ENCODE data around the gene ZAR1L.
"Not testable (repeated sequence)": the region's sequence is repeated elsewhere in the genome, so short reads cannot be mapped to it uniquely, and the experiment has no call there.

ZAR1L gene, protein sequence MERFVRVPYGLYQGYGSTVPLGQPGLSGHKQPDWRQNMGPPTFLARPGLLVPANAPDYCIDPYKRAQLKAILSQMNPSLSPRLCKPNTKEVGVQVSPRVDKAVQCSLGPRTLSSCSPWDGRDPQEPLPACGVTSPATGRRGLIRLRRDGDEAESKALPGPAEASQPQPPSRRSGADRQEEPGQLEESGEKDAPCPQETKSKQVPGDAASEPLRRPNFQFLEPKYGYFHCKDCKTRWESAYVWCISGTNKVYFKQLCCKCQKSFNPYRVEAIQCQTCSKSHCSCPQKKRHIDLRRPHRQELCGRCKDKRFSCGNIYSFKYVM

DNA sequence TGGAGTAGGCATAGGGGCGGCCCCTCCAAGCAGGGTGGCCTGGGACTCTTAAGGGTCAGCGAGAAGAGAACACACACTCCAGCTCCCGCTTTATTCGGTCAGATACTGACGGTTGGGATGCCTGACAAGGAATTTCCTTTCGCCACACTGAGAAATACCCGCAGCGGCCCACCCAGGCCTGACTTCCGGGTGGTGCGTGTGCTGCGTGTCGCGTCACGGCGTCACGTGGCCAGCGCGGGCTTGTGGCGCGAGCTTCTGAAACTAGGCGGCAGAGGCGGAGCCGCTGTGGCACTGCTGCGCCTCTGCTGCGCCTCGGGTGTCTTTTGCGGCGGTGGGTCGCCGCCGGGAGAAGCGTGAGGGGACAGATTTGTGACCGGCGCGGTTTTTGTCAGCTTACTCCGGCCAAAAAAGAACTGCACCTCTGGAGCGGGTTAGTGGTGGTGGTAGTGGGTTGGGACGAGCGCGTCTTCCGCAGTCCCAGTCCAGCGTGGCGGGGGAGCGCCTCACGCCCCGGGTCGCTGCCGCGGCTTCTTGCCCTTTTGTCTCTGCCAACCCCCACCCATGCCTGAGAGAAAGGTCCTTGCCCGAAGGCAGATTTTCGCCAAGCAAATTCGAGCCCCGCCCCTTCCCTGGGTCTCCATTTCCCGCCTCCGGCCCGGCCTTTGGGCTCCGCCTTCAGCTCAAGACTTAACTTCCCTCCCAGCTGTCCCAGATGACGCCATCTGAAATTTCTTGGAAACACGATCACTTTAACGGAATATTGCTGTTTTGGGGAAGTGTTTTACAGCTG lies at the start of gene ZAR1L, which contains the start of gene BRCA2:
Gene ZAR1L (minus strand): TSS at position 126 of the 790 bp plus-strand sequence. CDS start 3,438 bp downstream, outside the sequence.
Gene BRCA2 (plus strand): TSS at position 271 of the 790 bp plus-strand sequence. CDS start 953 bp downstream, outside the sequence.
- DNase-seq: peak; percentile 6

DNA sequence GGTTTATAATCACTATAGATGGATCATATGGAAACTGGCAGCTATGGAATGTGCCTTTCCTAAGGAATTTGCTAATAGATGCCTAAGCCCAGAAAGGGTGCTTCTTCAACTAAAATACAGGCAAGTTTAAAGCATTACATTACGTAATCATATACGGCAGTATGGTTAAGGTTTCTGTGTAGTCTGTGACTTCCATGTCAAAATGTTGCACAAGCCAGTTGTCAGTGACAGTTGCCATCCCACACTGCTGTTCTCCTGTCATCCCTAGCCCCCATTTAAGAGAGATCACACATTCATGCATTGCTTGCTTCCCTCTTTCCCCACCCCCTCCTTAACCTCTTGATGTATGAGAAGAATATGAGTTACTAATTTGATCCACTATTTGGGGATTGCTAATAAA lies 47.4 kb upstream of the ZAR1L start:
- no peak for DNase-seq

DNA sequence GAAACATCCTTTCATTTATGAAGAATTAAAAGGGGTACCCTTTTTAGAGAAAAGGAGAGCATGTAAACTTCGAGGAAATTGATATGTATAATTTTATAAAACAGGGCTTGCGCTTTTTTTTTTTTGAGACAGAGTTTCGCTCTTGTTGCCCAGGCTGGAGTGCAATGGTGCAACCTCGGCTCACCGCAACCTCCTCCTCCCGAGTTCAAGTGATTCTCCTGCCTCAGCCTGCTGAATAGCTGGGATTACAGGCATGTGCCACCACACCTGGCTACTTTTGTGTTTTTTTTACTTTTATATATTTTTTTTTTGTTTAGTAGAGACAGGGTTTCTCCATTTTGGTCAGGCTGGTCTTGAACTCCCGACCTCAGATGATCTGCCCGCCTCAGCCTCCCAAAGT lies 40.8 kb upstream of the ZAR1L start:
- not testable (repeated sequence) for DNase-seq

DNA sequence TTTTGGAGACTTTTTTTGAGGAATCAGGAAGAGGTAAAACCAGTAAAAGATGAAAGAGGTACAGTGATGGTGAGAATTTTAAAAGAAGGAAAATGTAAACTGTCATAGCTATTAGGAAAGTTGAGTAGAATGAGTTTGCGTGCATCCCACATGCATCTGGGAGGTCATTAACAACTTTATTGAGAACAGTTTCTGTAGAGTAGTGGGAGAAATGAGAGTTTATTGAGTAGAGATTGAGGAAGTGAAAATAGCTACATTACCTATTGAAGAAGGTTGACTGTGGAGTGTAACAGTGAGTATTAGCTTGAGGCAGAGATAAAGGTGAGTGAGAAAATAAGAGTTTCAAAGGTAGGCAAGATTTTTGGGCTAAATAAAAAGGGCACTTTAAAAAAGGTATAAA lies 38.9 kb upstream of the ZAR1L start:
- DNase-seq: no peak

DNA sequence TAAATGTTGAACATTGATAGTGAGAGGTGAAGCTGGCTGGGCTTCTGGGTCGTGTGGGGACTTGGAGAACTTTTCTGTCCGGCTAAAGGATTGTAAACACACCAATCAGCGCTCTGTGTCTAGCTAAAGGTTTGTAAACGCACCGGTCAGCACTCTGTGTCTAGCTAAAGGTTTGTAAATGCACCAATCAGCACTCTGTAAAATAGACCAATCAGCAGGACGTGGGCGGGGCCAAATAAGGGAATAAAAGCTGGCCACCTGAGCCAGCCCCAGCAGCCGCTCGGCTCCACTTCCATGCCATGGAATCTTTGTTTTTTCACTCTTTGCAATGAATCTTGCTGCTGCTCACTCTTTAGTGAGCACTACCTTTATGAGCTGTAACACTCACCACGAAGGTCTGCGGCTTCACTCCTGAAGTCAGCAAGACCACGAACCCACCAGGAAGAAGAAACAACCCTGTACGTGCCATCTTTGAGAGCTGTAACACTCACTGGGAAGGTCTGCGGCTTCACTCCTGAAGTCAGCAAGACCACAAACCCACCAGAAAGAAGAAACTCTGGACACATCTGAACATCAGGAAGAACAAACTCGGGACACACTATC lies 35.8 kb upstream of the ZAR1L start:
- DNase-seq: not testable (repeated sequence)

DNA sequence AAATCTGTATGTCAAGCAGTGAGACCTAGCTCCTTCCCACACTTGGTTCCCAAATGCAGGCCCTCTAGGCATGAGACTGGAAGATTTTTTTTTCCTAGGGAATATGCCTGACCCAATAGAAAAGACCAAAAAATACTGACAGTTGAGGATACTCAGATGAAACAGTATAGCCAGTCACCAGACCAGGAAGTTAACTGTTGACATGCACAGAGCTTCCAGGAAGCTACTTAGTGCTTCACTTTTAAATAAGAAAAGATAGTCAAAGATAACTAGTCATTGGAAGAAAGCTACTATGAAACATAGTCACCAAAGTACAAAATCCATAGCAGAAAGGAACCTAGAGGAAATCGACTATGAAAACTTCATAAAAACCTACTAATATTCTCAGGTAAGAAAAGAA lies 32.5 kb upstream of the ZAR1L start:
- DNase-seq: no peak

DNA sequence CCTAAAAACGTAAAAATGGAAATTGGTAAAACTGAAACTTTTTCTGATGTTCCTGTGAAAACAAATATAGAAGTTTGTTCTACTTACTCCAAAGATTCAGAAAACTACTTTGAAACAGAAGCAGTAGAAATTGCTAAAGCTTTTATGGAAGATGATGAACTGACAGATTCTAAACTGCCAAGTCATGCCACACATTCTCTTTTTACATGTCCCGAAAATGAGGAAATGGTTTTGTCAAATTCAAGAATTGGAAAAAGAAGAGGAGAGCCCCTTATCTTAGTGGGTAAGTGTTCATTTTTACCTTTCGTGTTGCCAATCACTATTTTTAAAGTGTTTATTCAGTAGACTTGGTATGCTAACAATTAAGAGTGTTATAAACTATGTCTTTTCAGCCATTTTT lies 25.8 kb upstream of the ZAR1L start:
- DNase-seq: no peak

DNA sequence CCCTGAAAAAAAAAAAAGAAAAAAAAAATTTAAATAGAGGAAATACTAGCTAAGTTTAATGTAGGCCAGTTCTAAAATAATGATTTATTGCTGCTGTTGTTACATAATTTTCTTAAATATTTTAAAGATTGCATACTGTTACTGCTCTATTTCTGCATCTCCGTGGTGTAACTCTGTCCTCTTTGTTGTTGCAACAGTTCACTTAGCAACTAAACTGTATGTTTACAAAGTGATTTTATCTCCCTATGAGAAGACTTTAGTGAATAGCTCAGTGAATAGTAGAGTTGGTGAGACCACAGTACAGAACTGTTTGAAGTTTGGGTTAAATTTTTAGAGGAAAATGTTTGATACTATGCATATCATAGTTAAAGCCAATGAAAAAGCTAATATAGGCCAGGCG lies 19.5 kb upstream of the ZAR1L start:
- DNase-seq: no peak

DNA sequence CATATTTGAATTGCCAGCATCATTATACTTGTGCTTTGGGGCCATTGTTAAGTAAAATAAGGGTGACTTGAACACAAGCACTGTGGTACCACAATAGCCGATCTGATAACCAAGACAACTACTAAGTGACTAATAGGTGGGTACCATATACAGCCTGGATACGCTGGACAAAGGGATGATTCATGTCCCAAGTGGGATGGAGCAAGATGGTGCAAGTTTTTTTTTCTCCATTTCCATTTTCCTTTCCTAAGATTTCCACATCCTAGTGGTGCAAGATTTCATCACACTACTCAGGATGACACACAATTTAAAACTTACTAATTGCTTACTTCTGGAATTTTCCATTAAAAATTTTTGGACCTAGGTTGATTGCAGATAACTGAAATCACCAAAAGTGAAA lies 15.3 kb upstream of the ZAR1L start:
- DNase-seq: no peak

DNA sequence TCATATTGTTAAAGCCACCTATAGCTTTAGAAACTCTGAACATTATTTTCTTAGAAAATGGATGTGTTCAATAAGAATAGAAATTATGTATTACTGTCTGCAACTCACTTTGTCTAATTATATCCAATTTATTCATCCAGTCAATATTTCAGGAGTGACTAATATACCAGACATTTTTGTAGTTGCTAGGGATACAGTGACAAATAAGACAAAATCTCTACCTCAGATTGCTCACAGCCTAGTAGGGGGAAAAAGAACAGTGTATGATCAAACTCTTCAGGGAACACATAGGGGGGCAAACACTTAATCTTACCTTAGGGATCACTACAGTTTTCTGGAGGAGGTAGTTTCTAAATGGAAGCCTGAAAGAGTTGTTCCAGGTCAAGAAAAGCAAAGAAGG lies 8.7 kb upstream of the ZAR1L start:
- DNase-seq: no peak

DNA sequence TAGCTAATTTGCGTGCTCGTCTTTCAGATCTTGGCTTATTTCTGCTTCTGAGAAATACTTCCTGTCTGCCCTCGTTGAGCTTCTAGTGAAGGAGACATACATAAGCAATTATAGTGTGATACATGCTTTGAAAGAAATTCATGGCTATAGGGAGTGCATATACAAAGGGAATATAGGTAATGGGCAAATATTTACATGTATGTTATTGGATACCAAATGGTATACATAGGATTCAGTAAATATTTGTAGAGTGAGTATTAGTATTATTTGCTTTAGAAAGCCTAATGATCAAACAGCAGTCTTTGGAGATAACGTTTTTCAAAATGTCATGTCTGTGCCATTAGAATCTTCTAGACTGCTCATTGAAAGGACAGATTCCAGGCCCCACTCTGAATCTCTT lies 5.4 kb upstream of the ZAR1L start:
- DNase-seq: no peak

DNA sequence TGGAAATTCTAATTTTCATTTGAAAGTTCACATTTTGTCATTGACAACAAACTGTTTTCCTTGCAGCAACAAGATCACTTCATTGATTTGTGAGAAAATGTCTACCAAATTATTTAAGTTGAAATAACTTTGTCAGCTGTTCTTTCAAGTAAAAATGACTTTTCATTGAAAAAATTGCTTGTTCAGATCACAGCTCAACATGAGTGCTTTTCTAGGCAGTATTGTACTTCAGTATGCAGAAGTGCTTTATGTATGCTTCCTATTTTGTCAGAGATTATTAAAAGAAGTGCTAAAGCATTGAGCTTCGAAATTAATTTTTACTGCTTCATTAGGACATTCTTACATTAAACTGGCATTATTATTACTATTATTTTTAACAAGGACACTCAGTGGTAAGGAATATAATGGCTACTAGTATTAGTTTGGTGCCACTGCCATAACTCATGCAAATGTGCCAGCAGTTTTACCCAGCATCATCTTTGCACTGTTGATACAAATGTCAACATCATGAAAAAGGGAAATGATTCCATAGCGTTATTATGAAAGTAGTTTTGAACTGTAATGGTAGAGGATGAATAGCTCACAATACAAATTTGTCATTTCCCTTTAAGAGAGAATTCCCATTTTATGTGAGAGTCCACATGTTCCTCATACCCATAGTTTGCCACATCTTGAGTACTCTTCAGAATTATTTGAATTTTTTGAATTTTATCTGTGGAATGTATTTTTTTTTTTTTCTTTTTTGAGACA lies 2.7 kb upstream of the ZAR1L start:
- no peak for DNase-seq

DNA sequence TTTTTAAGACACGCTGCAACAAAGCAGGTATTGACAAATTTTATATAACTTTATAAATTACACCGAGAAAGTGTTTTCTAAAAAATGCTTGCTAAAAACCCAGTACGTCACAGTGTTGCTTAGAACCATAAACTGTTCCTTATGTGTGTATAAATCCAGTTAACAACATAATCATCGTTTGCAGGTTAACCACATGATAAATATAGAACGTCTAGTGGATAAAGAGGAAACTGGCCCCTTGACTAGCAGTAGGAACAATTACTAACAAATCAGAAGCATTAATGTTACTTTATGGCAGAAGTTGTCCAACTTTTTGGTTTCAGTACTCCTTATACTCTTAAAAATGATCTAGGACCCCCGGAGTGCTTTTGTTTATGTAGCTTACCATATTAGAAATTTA lies 1.3 kb upstream of the ZAR1L start:
- no peak for DNase-seq

DNA sequence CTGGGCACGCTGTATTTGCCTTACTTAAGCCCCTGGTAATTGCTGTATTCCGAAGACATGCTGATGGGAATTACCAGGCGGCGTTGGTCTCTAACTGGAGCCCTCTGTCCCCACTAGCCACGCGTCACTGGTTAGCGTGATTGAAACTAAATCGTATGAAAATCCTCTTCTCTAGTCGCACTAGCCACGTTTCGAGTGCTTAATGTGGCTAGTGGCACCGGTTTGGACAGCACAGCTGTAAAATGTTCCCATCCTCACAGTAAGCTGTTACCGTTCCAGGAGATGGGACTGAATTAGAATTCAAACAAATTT lies 821 bp upstream of the ZAR1L start:
- no peak for DNase-seq

DNA sequence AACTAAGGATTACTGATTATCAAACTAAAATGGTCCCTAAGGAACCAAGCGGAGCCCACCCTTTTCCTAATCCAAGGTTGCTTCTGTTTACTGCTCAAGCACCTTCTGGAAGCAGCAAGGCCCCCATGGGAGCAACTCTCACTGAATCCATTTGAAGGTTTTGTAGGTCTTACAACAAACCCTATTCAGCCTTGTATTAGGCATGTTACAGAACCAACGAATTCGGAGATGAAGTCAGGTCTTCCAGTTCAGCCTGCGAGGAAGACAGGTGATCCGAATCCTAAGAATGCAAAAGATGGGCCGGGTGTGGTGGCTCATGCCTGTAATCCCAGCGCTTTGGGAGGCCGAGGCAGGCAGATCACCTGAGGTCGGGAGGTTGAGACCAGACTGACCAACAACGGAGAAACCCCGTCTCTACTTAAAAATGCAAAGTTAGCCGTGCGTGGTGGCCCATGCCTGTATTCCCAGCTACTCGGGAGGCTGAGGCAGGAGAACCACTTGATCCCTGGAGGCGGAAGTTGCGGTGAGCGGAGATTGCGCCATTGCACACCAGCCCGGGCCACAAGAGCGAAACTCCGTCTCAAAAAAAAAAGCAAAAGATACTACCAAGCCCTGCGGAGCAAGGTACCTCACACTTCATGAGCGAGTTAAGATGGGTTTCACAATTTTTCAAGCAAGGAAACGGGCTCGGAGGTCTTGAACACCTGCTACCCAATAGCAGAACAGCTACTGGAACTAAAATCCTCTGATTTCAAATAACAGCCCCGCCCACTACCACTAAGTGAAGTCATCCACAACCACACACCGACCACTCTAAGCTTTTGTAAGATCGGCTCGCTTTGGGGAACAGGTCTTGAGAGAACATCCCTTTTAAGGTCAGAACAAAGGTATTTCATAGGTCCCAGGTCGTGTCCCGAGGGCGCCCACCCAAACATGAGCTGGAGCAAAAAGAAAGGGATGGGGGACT lies 609 bp downstream of the ZAR1L start:
- peak; percentile 23 for DNase-seq

DNA sequence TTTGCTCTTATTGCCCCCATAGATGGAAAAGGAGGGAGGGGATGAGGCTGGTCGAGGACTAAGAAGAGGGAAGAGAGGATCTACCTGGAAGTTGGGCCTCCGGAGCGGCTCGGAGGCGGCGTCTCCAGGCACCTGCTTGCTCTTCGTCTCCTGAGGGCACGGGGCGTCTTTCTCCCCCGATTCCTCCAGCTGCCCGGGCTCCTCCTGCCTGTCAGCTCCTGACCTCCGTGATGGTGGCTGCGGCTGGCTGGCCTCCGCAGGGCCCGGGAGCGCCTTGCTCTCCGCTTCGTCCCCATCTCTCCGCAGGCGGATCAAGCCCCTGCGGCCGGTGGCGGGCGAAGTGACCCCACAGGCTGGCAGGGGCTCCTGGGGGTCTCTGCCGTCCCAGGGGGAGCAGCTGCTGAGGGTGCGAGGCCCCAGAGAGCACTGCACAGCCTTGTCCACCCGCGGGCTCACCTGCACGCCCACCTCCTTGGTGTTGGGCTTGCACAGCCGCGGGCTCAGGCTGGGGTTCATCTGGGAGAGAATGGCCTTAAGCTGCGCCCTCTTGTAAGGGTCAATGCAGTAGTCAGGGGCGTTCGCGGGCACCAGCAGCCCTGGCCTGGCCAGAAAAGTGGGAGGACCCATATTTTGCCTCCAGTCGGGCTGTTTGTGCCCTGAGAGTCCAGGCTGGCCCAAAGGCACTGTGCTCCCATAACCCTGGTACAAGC lies 3.8 kb downstream of the ZAR1L start:
- no peak for DNase-seq

DNA sequence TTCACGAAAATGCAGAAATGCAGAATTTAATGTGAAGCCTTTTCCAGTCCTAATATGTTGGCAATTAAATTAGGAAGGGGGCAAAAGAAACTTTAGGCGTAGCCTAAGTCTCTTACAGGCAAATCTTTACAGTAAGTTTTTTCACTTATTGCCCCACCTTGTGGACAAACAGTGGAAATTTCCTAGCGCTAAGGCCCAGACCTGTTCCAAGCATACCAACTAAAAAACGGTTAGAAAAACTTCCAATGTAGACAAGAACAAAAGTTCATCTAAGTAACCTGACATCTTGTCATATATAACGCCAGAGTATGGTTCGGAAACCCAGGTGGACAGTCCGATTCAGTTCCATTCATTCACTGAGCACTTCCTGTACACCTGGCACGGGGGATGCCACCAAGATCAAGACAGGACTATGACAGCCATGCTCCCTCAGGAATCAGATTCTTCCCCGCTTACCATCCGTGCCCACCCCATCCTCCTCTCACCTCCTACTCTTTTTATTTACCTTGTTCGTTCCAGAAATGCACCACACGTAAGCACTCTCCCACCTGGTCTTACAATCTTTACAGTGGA lies 4.9 kb downstream of the ZAR1L start:
- no peak for DNase-seq

DNA sequence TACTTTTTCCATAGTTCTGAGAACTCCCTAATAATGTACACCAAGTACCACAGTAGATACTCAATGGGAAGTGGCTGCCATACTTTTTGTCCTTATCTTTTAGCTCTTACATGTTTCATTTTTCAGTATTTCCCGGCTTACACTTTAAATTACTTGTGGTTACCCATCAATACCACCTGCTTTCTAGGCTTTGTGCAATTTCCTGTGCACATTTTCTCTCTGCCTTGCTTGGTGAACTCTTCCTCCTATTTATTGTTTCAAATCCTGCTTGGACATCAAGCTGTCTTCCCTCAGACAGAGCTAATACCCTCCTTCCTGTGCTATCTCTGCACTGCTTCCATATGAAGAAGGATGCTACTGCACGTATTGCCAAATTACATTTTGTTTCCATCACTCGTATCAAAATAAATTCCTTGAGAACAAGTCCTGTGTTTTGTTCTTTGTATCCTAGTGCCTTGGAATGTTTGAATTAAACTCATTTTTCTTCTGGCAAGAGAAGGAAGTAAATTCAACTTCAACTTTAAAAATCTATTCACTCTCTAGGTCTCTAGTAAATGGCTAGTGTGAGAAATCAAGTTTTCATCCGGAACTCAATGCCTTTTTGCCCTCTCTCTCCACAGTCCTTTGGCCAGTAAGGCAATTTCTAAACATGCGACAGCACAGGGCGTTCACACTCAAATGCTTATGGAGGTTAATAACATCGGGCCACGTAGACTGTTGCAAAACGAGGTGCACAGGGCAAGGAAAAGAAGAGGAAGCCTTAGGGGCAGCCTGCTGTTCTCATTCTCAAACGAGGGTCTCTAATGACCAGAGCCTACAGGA lies 5.6 kb downstream of the ZAR1L start:
- DNase-seq: no peak

DNA sequence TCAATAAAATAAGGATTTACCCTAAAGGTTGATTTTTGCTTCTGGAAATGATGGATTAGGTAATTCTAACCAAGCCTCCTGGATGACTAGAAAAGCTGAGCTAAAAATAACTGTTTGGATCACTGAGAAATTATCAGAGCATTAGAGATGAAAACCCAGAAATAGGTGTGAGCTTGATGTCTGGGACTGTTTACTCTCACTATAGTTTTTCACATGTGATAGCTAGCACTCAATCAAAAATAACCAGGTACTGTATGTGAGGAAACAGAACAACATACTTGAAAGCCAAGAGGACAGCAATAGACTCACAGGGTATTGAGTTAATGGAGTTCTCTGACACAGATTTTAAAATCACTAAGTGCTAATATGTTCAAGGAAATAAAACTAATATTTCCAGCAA lies 9.5 kb downstream of the ZAR1L start:
- no peak for DNase-seq

DNA sequence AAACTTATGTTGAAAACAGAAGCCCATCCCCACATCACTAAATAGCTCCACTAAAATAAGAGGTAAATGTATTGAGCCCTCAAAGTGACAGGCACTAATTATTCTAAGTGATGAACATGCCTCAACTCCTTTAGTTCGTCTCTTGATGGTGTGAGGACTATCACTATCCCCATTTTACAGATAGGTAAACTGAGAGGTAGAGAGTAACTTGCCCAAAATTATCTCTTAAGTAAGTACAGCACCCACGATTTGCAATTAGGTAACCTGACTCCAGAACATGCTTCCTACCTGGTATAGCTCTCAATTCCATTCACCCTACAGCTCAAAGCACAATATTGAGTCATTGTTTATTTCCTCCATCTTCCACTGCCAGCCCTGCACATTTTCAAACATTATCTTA lies 12.7 kb downstream of the ZAR1L start:
- no peak for DNase-seq

All from NCI-H2029 treated with DMSO at 0.1 percent for 48 hours (cell line).